Rectal smooth muscle tissue (tissue), 1 donor: ENCODE measurements around the gene MBL2.

Source experiments
- H3K27ac ChIP-seq: one replicate; pipeline ENCODE4 v1.7.0; 2013; ENCODE audit warnings: low read depth, low read length, inconsistent platforms
- H3K27me3 ChIP-seq: one replicate; pipeline ENCODE4 v1.7.0; 2013; ENCODE audit warnings: low read length; ENCODE audit not compliant: control insufficient read depth, insufficient read depth
- H3K36me3 ChIP-seq: one replicate; pipeline ENCODE4 v1.7.0; 2013; ENCODE audit warnings: low read length; ENCODE audit not compliant: control insufficient read depth, insufficient read depth
- H3K4me1 ChIP-seq: one replicate; pipeline ENCODE4 v1.7.0; 2013; ENCODE audit warnings: low read length; ENCODE audit not compliant: control insufficient read depth, insufficient read depth
- H3K4me3 ChIP-seq: one replicate; pipeline ENCODE4 v1.7.0; 2013; ENCODE audit warnings: low read length
- H3K9ac ChIP-seq: one replicate; pipeline ENCODE4 v1.7.0; 2013; ENCODE audit warnings: low read length

Gene MBL2

DNA sequence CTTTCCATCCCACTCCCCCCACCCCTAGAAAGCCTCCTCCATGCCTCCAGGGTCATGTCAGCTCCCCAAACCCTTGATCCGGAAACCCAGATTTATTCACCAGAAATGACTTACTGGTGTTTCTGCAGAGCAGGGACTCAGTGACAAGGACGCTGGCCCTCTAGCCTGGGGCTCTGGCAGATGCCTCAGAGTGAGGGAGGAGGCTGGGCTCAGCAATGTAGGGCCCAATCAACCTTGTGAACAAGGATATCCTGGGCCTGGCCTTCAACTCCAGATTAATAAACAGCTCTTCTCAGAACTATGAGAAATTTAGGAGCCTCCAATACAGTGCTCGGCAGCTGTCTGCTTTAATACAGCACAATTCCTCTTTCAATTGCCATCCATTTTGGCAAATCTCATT lies at the start of gene MBL2:
Gene MBL2, minus strand, starts transcription at position 162 of the 400 bp plus-strand sequence. CDS start 1,149 bp downstream, outside the sequence.
- Histone ChIP-seq H3K27ac (no peak within 1 kb of the TSS), H3K4me1 (no peaks in the 10 kb centered on the region), H3K36me3 (no peaks in the 10 kb centered on the region), H3K9ac (no peak within 1 kb of the TSS), H3K27me3 (no peaks in the 10 kb centered on the region), H3K4me3 (no peak within 1 kb of the TSS)

DNA sequence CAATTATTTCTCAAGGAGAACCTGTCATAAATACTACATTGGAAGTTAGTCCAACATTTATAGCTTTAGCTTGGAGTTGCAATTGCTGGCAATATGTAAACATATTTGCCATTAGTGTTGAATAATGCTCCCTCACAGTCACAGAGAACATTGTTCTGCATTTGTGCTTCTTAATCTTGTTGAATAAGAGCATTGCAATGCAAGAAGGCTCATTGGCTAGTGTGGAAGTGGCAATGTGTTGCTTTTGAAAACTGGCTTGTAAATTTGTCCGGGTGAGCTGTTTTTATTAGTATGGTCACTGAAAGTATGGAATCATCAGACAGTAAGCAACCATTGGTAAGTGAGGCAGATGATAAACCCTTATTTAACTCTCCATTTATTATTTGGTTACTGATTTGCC lies 47.7 kb upstream of the MBL2 start:
- Histone ChIP-seq H3K4me1 (no peaks in the 10 kb centered on the region), H3K4me3 (no peak overlapping the region), H3K27ac (no peak overlapping the region), H3K36me3 (no peaks in the 10 kb centered on the region), H3K9ac (no peak overlapping the region), H3K27me3 (no peaks in the 10 kb centered on the region)

DNA sequence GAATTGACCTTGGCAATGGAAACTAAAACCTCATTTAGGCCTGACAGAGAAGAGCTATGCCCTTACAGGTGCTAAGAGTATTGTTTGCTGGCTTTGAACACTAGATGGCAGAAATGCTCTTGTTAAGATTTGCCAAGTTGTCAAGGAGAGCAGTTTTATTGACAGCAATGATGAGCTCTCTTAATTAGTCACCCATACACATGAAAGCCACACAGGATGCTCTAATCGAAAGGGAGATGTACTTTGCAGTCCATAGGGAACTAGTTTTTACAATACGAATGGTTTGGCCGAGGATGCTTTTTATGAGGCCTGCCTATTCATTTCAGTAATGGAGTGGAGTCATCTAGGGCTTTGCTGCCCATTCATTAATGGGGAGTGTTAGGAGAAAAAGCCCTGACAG lies 45.4 kb upstream of the MBL2 start:
- H3K4me3 ChIP-seq, result no peak overlapping the region
- H3K36me3 ChIP-seq, result no peaks in the 10 kb centered on the region
- no peaks in the 10 kb centered on the region for H3K27me3 ChIP-seq
- no peak overlapping the region for H3K9ac ChIP-seq
- H3K27ac ChIP-seq, result no peak overlapping the region
- no peaks in the 10 kb centered on the region for H3K4me1 ChIP-seq

DNA sequence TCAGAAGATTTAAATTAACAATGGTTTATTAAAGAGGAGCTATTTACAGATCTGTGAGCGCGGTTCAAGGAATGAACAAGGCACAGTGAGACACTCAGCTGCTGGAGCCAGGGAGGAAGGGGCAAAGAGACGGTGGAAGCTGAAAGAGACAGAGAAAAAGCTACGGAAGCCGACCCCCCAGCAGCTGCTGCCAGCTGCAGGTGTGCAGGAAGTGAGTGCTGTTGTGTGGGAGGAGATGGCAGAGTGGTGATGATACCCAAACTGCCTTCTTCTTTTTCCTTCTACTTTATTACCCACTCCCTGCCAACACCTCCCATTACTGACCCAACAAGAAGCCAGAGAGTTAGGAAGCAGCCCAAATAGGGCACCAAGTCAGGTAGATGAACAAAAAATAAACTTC lies 41.9 kb upstream of the MBL2 start:
- no peaks in the 10 kb centered on the region for H3K27me3 ChIP-seq
- H3K4me1 ChIP-seq, result no peaks in the 10 kb centered on the region
- no peak overlapping the region for H3K27ac ChIP-seq
- H3K4me3 ChIP-seq, result no peak overlapping the region
- H3K36me3 ChIP-seq, result no peaks in the 10 kb centered on the region
- no peak overlapping the region for H3K9ac ChIP-seq

DNA sequence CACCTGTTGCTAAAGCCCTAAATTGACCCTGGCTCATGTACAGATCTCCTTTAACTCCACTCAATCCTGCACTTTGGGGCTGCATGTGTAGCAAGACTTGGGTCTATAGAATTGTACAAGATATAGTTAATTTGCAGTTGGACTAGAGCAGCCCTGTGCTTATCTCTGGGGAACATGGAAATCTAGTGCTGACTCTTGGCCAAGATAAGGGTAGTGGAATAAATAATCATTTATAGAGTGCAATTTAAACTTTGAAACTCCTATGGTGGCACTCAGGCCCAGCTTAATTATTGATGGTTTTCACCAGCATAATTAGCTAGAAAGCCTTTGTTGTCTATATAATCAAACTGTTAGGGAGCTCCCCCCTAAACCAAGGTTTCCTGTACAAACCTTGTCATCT lies 39.2 kb upstream of the MBL2 start:
- Histone ChIP-seq H3K27me3 (no peaks in the 10 kb centered on the region), H3K4me1 (no peaks in the 10 kb centered on the region), H3K36me3 (no peaks in the 10 kb centered on the region), H3K27ac (no peak overlapping the region), H3K4me3 (no peak overlapping the region), H3K9ac (no peak overlapping the region)

DNA sequence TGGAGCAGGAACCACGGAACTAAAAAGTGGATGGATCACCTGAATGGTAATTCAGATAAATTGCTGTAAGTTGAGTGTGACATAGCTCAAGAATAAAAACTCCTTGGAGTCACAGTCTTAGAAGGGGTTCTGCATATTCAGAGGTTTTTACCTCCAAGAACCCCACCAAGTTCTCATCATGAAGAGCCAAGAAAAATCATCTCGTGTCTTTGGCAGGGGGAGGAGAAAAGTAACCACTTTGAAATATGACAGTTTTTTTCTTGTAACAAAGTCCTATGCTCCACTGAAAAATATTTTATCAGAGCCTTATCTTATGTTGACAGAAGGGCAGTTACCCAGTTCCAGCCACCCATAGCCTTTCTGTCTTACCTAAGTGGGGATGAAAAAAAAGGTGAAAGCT lies 38.2 kb upstream of the MBL2 start:
- H3K27ac ChIP-seq, result no peak overlapping the region
- H3K9ac ChIP-seq, result no peak overlapping the region
- no peaks in the 10 kb centered on the region for H3K27me3 ChIP-seq
- H3K4me1 ChIP-seq, result no peaks in the 10 kb centered on the region
- no peaks in the 10 kb centered on the region for H3K36me3 ChIP-seq
- H3K4me3 ChIP-seq, result no peak overlapping the region

DNA sequence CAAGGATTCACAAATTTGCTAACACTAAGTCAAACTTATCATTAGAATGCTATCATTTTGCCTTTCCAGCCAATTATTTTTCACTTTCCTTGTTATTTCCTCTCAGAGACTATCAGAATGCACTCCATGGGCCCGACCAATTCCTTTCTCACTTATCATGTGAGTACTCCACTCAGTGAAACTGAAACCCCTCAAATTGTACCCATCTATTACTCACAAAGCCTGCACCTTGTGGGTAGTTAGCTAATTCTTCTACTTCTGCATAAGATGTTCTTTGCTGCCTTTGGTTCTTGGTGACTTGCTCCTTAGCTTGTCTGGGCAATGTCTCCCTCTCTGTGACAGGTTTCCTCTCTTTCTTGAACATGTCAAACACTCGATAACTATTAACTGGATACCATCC lies 35.2 kb upstream of the MBL2 start:
- no peaks in the 10 kb centered on the region for H3K4me1 ChIP-seq
- H3K9ac ChIP-seq, result no peak overlapping the region
- no peak overlapping the region for H3K27ac ChIP-seq
- H3K36me3 ChIP-seq, result no peaks in the 10 kb centered on the region
- no peak overlapping the region for H3K4me3 ChIP-seq
- H3K27me3 ChIP-seq, result no peaks in the 10 kb centered on the region

DNA sequence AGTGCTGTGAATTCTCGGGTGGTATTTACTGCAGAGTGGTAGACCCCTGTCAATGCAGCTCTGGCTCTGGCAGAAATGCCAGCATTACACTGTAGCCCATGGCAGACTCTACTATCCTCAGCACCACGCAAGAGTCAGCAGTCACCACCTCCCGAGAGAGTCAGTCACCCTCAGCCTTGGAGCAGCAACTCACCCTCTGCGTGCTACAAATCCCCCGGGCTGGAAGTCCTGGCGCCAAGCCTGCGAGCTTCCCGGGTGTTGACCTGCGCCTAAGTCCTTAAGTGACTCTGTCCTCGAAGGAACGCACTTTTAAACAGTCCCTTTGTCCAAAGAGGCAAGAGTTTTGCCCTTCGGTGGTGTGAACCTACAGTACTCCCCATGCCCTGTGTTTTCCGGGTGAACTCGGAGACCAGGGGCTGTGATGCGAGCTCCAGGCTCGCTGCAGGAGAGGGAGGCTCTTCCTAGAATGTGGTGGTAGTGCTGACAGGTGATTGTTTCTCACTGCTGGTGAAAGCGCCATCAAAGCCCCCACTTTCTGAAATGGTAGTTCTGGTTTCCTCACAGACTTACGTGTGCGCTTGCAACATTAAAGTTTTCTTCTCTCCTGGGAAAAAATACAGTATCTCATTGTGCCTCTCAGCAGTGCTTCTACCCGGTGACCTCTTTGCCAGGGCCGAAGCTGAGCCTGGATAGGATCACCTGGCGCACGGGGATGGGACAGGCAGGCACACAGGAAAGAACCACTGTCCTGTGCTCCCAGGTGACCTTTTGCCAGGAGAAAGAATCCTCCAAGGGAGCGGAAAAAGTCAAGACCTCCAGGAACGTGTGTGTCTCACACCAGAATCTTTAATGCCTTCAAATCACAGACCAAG lies 33.1 kb upstream of the MBL2 start:
- no peaks in the 10 kb centered on the region for H3K36me3 ChIP-seq
- no peak overlapping the region for H3K4me3 ChIP-seq
- no peaks in the 10 kb centered on the region for H3K4me1 ChIP-seq
- no peak overlapping the region for H3K27ac ChIP-seq
- H3K27me3 ChIP-seq, result no peaks in the 10 kb centered on the region
- no peak overlapping the region for H3K9ac ChIP-seq

DNA sequence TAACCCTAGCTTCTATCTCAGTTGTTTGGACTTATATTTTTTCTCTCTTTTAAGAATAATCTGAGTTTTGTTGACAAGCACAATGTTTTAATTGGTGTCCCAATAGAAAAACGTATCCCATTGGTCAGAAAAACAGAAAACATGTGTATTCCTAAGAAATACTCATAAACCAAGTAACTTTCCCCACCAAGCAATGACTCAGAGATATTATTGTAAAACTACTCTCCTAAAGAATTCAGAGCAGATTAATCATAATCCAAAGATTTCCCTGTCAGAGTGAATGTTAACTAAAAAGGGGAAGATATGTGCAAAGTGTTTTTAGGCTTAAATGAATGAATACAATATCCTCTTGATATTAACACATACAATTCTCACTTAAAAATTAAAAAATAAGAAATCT lies 29.4 kb upstream of the MBL2 start:
- H3K27ac ChIP-seq, result no peak overlapping the region
- no peaks in the 10 kb centered on the region for H3K4me1 ChIP-seq
- H3K36me3 ChIP-seq, result no peaks in the 10 kb centered on the region
- no peak overlapping the region for H3K4me3 ChIP-seq
- H3K9ac ChIP-seq, result no peak overlapping the region
- H3K27me3 ChIP-seq, result no peaks in the 10 kb centered on the region

DNA sequence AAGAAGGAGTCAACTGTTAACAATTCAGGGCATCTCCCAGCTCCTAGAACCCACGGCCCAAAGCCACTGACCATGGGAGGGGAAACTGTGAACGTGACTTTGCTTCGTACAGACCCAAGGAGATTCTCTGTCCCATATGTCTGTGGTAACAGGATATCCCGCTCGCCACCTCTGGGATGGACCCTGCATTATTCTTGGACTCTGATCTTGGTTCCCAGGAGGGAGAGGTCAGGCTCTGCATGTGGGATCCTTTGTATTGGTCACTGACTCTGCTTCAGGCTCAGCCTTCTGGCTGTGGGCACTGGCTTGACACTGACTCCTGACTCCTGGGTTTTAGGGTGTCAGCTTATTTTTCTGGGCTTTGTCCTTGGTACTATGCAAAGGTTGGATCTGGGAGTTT lies 13.5 kb upstream of the MBL2 start:
- H3K27me3 ChIP-seq, result no peaks in the 10 kb centered on the region
- no peaks in the 10 kb centered on the region for H3K4me1 ChIP-seq
- no peak overlapping the region for H3K9ac ChIP-seq
- H3K27ac ChIP-seq, result no peak overlapping the region
- H3K4me3 ChIP-seq, result no peak overlapping the region
- no peaks in the 10 kb centered on the region for H3K36me3 ChIP-seq

DNA sequence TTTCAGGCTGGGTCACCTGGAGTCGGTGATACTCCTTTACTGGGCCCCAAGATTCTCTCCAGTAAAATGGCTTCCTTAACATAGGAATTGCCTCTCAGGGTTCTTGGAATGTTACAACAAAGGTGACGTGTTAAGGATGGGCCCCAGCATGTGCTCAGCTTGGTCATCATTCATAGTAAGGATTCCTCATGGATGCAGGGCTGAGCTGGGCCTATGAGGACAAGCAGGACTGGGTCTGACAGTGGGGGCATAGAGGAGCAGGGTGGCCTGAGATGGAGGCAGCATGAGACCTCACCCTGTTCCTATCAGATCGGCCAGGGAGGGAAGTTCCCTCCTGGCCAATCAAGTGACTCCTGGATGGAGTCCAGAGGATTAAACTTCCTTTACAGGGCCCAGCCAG lies 12.8 kb upstream of the MBL2 start:
- H3K27me3 ChIP-seq, result no peaks in the 10 kb centered on the region

DNA sequence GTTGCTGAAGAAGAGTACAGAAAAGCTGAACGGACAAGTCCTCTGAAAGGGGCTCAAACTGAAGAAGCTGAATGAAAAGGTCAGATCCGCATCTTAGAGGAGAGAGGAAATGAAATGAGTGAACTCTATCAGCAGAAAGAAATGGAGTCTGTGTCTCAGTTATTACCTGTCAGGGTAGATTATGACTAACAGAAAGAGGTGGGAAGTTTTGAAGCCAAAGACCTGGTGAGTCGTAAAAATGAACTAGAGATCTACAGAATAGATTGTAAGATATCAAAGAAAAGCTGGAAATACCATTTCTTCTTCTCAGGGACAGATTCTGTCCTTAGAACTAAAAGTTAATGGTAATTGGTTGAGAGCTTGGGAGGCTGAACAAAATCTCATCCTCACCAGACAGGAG lies 11.1 kb upstream of the MBL2 start:
- H3K27me3 ChIP-seq, result no peaks in the 10 kb centered on the region
- no peak overlapping the region for H3K4me3 ChIP-seq
- no peak overlapping the region for H3K27ac ChIP-seq
- no peaks in the 10 kb centered on the region for H3K36me3 ChIP-seq
- no peak overlapping the region for H3K9ac ChIP-seq
- H3K4me1 ChIP-seq, result no peaks in the 10 kb centered on the region

More for the DNA sequence above, 12.8 kb upstream of the MBL2 start:
- H3K9ac ChIP-seq, result no peak overlapping the region
- no peaks in the 10 kb centered on the region for H3K36me3 ChIP-seq
- no peaks in the 10 kb centered on the region for H3K4me1 ChIP-seq
- H3K4me3 ChIP-seq, result no peak overlapping the region
- no peak overlapping the region for H3K27ac ChIP-seq

DNA sequence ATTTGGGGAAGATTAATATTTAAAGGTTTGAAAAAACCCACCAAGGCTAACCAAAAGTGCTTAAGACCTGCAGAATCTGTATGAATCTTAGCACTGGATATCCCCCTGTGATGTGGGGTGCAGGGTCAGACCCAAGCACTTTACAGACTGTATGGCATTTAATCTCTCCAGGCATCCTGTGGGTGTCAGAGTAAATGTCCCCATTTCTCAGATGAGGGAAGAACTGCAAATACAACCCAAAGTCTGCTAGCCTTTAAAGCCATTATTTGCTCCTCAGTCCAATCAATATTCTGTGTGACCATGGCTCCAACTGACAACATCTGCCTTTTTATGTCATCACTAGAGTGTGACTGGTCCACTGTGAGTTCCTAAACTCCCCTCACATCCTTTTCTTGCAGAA lies 10.0 kb upstream of the MBL2 start:
- Histone ChIP-seq H3K36me3 (no peaks in the 10 kb centered on the region), H3K9ac (no peak overlapping the region), H3K27me3 (no peaks in the 10 kb centered on the region), H3K4me1 (no peaks in the 10 kb centered on the region), H3K4me3 (no peak overlapping the region), H3K27ac (no peak overlapping the region)
